Stimulated activated CD4-positive, alpha-beta T cell treated with anti-CD3 and anti-CD28 coated beads, Interleukin-1b, Interleukin-23, amount 100 ng/mL, for 4 hours (primary cell): ENCODE data around the gene ARSA.
A peak's percentile ranks its signal among the peaks of the same experiment; 100 is the strongest.
"Not testable (repeated sequence)": the region's sequence is repeated elsewhere in the genome, so short reads cannot be mapped to it uniquely, and the experiment has no call there.

ENCODE experiments used
- DNase-seq, 2 donors: peaks; one replicate each; pipeline ENCODE4 v3.0.0-alpha.2; 2020; ENCODE audit warnings: low read depth in 2 of 2

Gene ARSA

DNA sequence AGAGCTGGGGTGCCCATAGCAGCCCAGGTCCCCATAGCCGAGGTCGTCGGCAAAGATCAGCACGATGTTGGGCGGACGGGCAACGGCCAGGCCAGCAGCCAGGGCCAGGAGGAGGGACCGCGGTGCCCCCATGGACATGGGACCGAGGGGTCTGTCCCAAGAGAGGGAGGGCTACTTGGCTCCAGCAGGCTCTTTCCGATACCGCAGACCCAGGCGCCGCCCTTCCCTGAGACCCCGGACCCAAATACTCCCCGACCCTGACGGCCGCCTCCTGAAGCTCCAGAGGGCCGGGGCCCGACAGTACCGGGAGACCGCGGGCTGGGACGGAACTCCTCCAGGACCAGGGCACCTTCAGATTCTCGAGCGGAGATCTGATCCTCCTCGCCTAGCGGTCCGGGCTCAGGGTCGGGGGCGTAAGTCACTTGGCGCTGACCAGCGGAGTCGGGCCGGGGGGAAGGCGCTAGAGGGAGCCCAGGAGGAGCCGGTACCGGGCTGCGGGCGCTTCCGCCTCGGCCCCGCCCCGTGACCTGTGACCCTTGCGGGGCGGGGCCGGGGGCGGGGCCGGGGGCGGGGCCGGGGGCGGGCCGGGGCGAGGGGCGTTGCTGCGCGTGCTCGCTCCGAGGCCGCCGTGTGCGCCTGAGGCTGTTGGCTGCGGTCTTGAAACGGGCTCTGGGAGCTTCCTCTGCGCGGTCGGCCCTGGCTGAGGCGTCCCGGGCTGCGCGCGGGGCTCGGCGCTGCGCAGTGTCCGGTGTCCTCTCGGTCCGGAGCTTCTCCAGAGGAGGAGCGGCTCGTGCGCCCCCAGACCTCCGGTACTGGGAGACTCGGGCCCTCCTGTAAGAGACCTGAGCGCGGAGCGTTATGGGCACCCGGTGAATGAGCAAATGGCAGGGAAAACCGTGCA, at the start of gene ARSA:
Gene ARSA (minus strand): TSS at position 511 of the 901 bp plus-strand sequence. CDS start 373 bp downstream, at position 138.
- DNase-seq, result peak; percentile 56 to 64

DNA sequence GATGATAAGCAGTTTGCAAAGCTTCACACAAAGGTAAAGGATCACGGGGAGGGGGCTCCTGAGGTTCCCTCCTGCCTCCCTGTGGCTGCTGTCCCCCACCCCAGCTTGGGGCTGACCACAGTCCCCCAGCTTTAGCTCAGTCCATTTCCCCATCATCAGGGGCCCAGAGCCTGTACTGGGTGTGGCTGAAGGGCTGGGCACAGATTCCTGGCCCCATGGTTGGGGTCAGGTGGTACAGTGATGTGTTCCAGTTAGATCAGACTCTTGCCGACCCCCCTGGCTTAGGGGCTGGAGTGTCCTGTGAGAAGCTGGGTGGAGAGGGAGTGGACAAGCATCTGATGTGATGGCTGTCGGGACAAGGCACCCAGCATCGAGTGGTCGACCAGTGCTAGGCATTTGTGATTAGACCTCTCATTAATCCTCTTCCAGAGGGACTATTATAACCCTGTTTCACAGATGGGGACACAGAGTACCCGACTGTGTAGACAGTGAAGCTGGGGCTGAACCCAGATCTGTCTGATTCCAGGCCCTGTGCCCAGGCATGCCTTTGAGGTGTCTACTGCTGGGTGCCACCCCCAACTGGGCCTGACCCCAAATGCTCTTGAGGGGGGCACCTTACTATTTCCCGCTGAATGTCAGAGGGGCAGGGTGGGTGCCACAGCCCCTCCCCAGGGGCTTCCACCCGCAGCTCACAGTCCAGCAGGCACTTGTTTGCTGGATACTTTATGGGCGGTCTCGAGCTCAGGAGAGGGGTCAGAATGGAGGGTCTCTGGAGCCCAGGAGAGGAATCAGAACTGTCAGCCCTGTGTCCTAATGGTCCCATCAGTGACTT, 48.9 kb upstream of the ARSA start:
- DNase-seq, result no peak

GRCh38 chr22:50676180-50676636, 48.3 kb upstream of the ARSA start:
- DNase-seq, result no peak

DNA sequence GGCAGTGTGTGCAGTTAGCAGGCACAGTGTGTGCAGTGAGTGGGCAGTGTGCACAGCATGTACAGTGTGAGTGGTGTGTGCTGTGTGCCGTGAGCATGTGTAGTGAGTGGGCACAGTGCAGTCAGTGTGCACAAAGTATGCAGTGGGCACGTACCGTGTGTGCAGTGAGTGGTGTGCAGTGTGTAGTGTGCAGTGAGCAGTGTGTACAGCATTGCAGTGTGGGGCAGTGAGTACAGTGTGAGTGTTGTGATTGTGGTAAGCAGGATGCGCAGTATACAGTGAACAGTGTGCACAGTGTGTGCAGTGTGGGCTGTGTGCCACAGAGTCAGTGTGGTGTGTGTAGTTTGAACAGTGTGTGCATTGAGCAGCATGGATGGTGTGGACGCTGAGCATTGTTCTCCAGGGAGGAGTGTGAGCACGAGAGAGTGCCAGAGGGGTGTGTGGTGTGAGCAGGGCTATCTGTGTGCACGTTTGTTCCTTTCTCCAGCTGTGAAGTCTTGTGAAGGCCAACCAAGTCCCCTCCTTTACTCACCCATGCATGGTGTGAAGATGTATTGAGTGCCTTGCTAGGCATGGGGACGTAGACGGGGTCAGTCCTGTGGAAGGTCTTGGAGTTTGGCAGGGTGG, 47.7 kb upstream of the ARSA start:
- no peak for DNase-seq

GRCh38 chr22:50674606-50675552, 46.9 kb upstream of the ARSA start:
- peak in 1 of 2 donors; percentile 24 for DNase-seq

DNA sequence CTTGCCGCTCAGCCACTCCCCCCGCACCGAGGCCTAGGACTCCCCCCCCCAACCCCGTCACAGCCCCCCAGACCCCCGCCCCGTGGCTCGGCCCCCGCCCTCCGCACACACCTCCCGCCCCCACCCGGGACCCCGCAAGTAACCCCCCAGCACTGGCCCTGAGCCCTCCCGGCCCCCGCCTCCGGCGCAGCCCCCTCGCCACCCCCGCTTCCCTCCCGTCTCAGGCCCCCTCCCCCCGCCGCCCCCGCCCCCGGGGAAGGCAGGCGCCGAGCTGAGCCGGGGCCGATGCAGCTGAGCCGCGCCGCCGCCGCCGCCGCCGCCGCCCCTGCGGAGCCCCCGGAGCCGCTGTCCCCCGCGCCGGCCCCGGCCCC, 46.2 kb upstream of the ARSA start:
- DNase-seq, result no peak

GRCh38 chr22:50673231-50674129, 45.5 kb upstream of the ARSA start:
- no peak for DNase-seq

DNA sequence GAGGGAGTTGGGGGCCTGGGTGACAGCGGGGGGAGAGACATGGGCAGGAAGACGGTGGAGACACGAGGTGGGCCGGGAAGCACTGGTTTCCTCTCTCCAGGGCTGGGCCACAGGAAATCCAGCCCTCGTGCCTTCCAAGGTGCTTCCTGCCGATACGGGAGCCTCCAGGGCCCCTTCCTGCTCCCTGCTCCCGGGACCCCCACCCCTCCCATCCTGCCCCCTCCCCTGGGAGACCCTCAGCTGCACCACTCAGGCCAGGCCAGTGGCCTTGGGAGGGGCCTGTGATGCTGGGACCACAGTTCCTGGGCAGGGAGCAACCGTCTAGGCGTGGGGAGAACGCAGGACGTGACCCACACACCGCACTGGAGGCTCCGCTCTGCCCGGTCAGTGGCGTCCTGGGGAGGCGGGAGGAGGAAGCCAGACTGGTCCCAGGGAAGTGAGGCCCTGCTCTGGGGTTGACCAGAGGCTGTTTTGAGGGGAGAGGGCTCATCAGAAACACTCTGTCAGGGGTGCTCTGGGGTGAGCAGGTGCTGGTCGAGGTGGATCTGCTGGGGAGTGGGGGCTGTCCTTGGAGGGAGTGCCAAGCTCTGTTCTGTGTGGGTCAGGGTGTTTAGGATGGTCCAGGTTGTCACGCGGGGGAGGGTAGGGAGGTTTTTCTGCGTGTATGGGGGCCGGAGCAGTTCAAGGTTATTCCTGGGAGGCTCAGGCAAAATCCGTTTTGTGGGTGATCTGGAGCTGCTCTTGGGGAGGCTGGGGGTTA, 44.7 kb upstream of the ARSA start, which contains the start of gene SHANK3:
Gene SHANK3 (plus strand): TSS at position 353 of the 760 bp plus-strand sequence.
- DNase-seq, result no peak

- DNase-seq, result no peak
Observed at GRCh38 chr22:50672041-50672440, 44.1 kb upstream of the ARSA start.

DNA sequence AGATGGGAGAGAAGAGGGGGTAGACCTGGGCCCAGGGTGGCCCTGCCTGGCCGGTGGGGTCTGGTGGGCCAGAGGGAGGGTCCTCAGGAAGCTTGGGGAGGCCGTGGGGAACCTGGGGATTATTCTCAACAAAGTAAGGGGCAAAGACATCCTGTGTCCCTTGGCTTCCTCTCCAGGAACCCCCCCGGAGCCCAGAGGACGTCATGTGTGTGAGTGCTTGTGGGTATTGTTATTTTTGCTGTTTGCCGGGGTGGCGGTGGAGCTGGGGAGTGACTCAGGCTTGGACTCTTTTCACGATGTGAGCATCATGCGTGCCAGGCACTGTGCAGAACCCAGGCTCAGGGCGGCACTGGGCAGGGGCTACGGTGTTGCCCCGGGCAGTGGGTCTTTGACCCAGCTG, 43.7 kb upstream of the ARSA start:
- DNase-seq, result no peak

DNA sequence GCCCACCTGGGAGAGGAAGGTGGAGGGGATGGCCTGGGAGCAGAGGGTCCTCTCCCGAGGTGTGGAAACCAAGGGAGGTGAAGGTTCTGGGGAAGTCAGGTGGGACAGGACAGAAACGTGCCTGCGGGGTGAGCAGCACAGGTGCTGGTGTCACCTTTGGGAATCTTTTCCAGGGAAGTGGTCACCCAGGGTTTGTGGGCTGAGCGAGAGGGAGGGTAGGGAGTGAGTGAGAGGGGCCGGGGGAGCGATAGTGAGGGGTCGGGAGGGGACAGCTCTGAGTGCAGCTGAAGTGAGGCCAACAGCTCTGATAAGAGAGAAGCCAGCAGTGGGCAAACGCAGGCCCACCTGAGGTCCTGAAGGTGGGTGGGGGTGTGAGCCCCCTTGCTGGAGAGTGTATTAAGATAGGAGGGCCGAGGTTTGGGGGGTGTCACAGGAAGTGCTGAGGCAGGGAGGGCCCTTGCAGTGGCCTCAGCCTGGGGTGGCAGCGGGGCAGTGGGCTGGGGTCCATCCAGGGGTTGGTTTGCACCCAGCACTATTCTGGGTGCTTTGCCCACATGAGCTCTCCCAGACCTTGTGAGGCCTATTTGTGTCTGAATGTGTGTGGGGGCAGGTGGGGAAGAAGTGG, 43.1 kb upstream of the ARSA start:
- no peak for DNase-seq

DNA sequence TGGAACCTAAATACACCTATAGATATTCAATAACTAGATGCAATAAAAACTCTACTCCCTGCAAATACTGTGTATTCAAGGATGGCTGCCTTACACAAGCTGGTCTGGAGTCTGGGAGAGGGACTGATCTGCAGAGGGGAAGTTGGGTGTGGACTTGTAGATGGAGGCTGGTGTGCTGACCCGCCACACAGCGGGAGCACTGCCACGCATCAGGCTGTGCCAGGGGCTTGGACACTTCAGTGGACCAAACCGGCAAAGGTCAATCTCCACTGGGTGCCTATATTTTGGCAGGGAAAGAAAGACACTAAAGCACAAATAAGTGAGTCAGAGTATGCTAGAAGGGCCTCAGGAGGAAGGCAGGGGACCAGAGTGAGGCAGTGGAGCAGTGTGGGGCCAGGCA, 42.6 kb upstream of the ARSA start:
- DNase-seq, result no peak

DNA sequence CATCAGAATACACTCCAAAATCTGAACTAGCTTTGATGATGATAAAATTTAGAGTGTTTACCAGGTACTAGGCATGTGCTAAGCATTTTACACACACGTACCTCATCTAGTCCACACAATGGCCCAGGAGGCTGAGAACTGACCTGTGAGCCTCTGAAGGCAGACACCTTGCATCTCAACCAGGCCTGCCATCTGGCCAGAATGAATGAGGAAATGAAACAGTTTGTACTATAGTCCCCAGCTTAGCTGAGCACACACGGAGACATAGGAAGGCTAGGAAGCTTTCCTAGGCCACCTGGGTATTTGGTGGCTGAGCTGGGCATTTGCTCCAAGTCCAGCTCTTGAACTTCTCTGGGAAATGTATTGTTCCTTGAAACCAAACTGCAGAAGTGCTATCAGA, 37.8 kb upstream of the ARSA start:
- DNase-seq, result no peak

DNA sequence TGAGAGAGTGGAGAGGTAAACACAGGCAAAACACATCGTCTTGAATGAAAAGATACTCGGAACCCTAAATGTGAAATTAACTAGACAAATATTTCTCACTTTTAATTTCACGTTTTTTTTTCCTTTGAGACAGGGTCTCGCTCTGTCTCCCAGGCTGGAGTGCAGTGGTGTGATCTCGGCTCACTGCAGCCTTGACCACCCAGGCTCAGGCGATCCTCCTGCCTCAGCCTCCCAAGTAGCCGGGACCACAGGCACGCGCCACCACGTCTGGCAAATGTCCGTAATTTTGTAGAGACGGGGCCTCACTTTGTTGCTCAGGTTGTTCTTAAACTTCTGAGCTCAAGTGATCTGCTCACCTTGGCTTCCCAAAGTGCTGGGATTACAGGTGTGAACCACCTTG, 37.3 kb upstream of the ARSA start:
- no peak for DNase-seq

DNA sequence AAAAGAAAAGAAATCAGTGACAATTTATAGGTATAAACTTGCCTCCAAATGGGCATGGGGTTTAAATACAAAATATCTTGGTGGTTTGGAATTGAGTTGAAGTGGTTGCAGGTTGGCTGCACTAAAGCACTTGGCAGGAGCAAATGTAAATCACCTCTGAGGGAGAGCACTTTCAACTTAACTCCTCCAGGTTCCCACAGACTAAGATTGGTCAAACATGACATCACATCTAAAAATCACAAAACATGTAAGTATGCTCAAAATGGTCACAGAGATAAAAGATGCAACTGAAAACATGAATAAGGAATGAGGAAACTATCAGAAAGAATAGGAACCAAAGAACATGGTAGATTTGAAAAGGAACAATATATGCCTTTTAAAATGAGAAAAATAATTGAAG, 32.4 kb upstream of the ARSA start:
- DNase-seq, result no peak

- not testable (repeated sequence) for DNase-seq
Observed at GRCh38 chr22:50659711-50660110, 31.8 kb upstream of the ARSA start.

DNA sequence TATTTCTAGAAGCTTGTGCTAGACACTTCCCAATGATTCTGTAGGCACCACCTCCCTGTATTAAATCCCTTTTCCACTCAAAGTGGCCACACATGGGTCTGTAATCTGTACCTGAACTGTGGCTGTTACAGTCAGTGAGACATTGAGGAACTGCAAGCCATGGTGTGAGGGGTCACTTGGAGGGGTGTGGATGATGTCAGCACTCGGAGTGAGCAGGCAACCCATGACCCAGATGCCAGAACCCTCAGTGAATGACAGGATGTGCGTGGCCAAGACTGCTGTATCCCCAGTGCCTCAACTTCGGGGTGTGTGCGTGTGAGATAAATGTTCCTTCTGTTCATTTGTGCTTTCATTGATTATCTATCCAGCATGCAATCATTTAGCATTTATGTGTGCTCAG, 30.0 kb upstream of the ARSA start:
- no peak for DNase-seq

GRCh38 chr22:50656122-50657070, 28.4 kb upstream of the ARSA start:
- no peak for DNase-seq
